GM21423 (cell line): Measurements from ENCODE around the gene DNAJC3.

Source experiments
- ATAC-seq: cut with Tn5 transposase; IDR thresholded peaks from one replicate; pipeline ENCODE4 v1.9.1; 2021; ENCODE audit warnings: mild to moderate bottlenecking, moderate library complexity; ENCODE audit not compliant: unreplicated experiment

DNAJC3 gene

GRCh38 chr13:95833719-95834118 lies 156.8 kb downstream of the DNAJC3 start:
- no peak for ATAC-seq

DNA sequence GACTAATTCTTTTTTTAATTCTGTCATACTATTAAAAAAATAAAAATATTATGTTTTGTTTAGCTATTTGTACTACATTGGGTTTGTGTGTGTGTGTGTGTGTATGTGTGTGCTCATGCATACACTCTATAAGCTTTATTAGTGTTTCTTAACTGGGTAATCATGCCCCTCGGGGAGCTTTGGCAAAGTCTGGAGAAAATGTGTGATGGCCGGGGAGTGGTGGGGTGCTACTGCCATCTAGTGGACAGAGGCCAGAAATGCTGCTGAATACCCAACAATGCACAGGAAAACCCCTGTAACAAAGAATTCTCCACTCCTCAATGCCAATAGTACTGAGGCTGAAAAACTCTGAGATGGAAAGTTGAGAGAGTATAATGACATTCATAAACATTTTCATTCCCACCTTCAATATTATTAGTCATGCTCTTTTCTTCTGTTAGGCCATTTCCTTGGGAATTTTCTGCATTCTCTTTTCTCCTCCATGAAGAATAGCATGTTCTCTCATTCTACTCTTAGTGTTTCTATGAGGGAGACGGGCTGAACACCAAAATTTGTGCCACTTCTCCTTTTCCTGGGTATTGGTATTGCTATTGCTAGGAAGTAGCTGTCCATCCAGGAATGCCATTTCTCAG lies 157.3 kb downstream of the DNAJC3 start:
- peak; percentile 91 for ATAC-seq

DNA sequence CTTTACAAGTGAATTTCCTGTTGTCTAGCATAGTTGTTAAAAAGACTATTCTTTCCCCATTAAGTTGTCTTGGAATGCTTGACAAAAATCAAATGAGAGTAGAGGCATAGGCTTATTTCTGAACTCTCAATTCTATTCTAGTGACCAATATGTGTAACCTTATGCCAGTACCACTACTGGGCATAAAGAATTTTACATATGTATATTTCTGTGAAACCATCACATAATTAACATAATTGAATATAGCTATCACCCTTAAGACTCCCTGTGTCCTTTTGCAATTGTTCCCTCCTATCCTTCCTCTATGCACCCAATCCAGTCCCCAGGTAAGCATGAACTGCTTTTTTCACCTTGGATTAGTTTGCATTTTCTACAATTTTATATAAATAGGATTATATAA lies 165.0 kb downstream of the DNAJC3 start:
- ATAC-seq = no peak

- ATAC-seq = no peak
Observed at GRCh38 chr13:95842898-95843297, 166.0 kb downstream of the DNAJC3 start.
